Chondrocyte (in vitro differentiated cells): ENCODE measurements around the gene THBS2. TPM values are rescaled to one million over a fixed set of nuclear protein-coding genes. Genes with fewer than 3 reads are reported as not detected.
"Not testable (repeated sequence)": the region's sequence is repeated elsewhere in the genome, so short reads cannot be mapped to it uniquely, and the experiment has no call there.

Experiments
- DNase-seq: peaks from one replicate; pipeline ENCODE4 v3.0.0; 2021; ENCODE audit warnings: mixed read lengths, low spot score
- H3K27ac Mint-ChIP-seq: one replicate; pipeline ENCODE4 v1.8.0; 2021; ENCODE audit warnings: mild to moderate bottlenecking, moderate library complexity, mixed read lengths; ENCODE audit not compliant: unreplicated experiment
- H3K27me3 Mint-ChIP-seq: 2 replicates; pipeline ENCODE4 v1.8.0; 2021; ENCODE audit warnings: low read depth, mixed read lengths
- H3K36me3 Mint-ChIP-seq: 2 replicates; pipeline ENCODE4 v1.8.0; 2021; ENCODE audit warnings: low read depth, mixed read lengths
- H3K4me1 Mint-ChIP-seq: 2 replicates; pipeline ENCODE4 v1.8.0; 2021; ENCODE audit warnings: low read depth, mild to moderate bottlenecking, mixed read lengths
- H3K4me3 Mint-ChIP-seq: one replicate; pipeline ENCODE4 v1.8.0; 2021; ENCODE audit warnings: mild to moderate bottlenecking, moderate library complexity, mixed read lengths; ENCODE audit not compliant: unreplicated experiment
- H3K9me3 Mint-ChIP-seq: 2 replicates; pipeline ENCODE4 v1.8.0; 2021; ENCODE audit warnings: low read depth, mixed read lengths
- total RNA-seq: library from RNA; stranded (reverse); gene quantifications from 3 replicates; pipeline ENCODE4 v1.2.1, GENCODE V29; 2021
- TF ChIP-seq, protein P1 (sequence below): fragments of 200-600 bp; sonication (generic); IDR thresholded peaks from 2 replicates; pipeline ENCODE4 v1.5.0; 2021; ENCODE audit warnings: antibody characterized with exemption, mild to moderate bottlenecking, moderate library complexity

The THBS2 gene
- total RNA-seq, 1 donor from 2014 or later = 1,285 TPM

DNA sequence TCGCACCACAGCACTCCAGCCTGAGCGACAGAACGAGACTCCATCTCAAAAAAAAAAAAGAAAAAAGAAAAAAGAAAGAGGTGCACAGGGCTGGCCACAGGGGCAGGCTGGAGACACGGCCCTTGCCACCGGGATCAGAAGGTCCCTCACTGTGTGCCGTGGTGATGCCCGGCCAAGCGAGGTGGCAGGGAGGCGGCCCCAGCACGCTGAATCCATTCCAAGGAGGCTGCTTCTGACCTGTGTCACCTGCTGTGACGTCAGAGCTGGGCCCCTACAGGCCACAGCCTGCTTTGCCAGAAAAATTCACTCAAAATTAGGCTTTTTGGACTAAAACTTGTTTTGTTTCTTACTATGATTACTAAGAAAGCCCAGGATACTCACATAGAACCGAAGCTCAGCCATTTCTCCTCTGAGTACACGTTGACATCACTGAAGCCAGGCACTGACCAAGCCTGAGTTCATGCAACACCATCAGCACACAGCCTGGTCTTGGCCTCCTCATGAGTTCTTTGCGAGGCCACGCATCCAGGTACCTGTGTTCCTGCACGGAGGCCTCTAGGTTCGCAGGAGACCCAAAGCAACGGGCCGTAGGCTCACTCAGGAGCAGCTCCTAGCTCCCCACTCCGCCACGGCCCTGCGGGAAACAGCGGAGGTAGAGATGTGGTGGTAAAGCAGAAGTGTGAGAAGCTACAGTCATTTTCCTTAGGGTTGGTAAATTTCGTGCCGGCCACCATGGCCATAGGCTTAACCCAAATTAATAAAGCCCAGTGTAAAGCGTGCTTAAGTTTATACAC is 67.8 kb downstream of the THBS2 start:
- Mint-ChIP-seq H3K36me3 (peaks cover 14% of the 10 kb centered on the region), H3K27ac (peak overlapping the region; percentile 36), H3K27me3 (no peaks in the 10 kb centered on the region), H3K9me3 (peaks cover 19% of the 10 kb centered on the region), H3K4me1 (peaks cover 40% of the 10 kb centered on the region), H3K4me3 (no peak overlapping the region)
- no peak for DNase-seq
- TF ChIP-seq, protein P1, sequence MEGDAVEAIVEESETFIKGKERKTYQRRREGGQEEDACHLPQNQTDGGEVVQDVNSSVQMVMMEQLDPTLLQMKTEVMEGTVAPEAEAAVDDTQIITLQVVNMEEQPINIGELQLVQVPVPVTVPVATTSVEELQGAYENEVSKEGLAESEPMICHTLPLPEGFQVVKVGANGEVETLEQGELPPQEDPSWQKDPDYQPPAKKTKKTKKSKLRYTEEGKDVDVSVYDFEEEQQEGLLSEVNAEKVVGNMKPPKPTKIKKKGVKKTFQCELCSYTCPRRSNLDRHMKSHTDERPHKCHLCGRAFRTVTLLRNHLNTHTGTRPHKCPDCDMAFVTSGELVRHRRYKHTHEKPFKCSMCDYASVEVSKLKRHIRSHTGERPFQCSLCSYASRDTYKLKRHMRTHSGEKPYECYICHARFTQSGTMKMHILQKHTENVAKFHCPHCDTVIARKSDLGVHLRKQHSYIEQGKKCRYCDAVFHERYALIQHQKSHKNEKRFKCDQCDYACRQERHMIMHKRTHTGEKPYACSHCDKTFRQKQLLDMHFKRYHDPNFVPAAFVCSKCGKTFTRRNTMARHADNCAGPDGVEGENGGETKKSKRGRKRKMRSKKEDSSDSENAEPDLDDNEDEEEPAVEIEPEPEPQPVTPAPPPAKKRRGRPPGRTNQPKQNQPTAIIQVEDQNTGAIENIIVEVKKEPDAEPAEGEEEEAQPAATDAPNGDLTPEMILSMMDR = no peak

DNA sequence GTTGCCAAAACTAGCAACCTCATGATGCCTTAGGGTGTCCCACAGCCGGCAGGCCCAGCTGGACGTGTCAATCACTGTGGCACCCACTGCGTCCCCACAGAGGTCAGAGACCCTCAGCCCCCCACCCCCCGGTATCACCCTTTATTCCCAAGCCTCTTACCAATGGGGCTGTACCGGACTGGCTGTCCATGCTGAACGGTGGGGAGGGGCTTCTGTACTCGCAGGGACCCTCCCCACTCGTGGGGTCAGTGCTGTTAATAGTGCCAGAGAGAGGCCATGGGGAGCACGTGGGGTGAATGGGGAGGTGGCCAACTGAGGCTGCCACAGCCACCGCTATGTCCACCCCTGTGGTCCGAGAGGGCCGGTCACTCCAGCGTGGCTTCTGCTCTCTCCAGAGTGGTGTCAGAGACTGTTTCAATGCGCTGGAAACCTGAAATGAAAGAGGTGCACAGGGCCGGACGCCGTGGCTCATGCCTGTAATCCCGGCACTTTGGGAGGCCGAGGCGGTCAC is 68.6 kb downstream of the THBS2 start:
- Mint-ChIP-seq H3K36me3 (peaks cover 15% of the 10 kb centered on the region), H3K4me3 (no peak overlapping the region), H3K9me3 (peaks cover 20% of the 10 kb centered on the region), H3K4me1 (peaks cover 31% of the 10 kb centered on the region), H3K27me3 (no peaks in the 10 kb centered on the region), H3K27ac (no peak overlapping the region)
- TF ChIP-seq, protein P1 = no peak
- no peak for DNase-seq

DNA sequence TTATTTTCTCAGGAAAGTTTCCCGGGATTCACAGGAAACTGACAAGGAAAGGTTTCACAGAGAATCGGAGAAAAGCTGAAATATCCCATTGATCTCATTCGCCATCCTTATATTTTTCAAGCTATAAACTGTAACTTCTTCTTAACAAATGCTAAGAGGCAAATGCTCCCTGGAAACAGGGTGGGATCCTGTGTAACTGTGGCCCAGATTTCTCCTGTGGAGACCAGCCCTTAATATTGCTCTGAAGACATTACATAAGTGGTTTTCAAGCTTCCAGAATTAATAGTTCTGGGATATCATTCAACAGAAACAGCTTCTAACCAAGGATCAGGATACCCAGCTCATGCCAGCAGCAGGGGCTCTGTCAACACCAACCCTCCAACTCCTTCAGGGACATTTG is 69.2 kb downstream of the THBS2 start:
- H3K27ac Mint-ChIP-seq = no peak overlapping the region
- H3K9me3 Mint-ChIP-seq = peaks cover 22% of the 10 kb centered on the region
- H3K27me3 Mint-ChIP-seq = no peaks in the 10 kb centered on the region
- TF ChIP-seq, protein P1 = no peak
- H3K36me3 Mint-ChIP-seq = peaks cover 17% of the 10 kb centered on the region
- no peak overlapping the region for H3K4me3 Mint-ChIP-seq
- DNase-seq = no peak
- peaks cover 26% of the 10 kb centered on the region for H3K4me1 Mint-ChIP-seq

DNA sequence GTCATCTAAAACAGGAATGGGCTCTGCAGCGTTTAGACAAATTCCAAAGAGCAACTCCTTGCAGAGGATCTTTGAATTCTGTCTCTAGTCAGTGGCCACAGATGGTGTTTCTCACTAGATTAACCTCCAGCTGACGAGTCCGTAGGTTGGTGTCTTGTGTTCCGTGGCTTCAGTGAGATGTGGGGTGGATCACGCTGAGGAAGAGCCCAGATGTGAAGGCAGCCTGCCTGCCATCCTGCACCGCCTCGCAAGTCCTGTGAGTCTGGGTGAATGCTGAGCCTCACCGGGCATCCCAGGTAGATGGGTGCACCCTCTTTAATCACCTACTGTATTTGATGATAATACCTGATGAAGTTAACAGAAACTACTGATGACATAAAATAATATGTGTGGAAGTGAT is 70.4 kb downstream of the THBS2 start:
- TF ChIP-seq, protein P1 = no peak
- H3K4me1 Mint-ChIP-seq = peaks cover 22% of the 10 kb centered on the region
- peaks cover 20% of the 10 kb centered on the region for H3K36me3 Mint-ChIP-seq
- no peak overlapping the region for H3K27ac Mint-ChIP-seq
- peaks cover 23% of the 10 kb centered on the region for H3K9me3 Mint-ChIP-seq
- no peak overlapping the region for H3K4me3 Mint-ChIP-seq
- no peaks in the 10 kb centered on the region for H3K27me3 Mint-ChIP-seq
- no peak for DNase-seq

DNA sequence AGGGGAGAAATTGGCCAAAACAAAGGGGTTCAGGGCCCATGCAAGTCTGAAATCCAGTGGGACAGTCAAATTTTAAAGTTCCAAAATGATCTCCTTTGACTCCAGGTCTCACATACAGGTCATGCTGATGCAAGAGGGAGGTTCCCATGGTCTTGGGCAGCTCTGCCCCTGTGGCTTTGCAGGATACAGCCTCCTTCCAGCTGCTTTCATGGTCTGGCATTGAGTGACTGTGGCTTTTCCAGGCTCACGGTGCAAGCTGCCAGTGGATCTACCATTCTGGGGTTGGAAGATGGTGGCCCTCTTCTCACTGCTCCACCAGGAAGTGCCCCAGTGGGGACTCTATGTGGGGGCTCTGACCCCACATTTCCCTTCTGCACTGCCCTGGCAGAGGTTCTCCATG is 73.8 kb downstream of the THBS2 start:
- H3K9me3 Mint-ChIP-seq = peaks cover 25% of the 10 kb centered on the region
- DNase-seq, H3K27ac Mint-ChIP-seq, H3K4me3 Mint-ChIP-seq, H3K27me3 Mint-ChIP-seq: not testable (repeated sequence)
- peaks cover 28% of the 10 kb centered on the region for H3K36me3 Mint-ChIP-seq
- H3K4me1 Mint-ChIP-seq = peaks cover 36% of the 10 kb centered on the region
